Measurements from ENCODE around the gene MSRB2.

- TF ChIP-seq CTCF (IDR thresholded peaks at IDR 0.05) (no peak), POLR2A (IDR thresholded peaks at IDR 0.05) (no peak)
Observed at GRCh38 chr10:23120001-23120934, 24.9 kb downstream of the MSRB2 start.

All from Peyer's patch (tissue), 4 donors.